KOPT-K1 (cell line): ENCODE results near the gene GRID1.

ENCODE experiments used
- H3K27ac ChIP-seq: fragments of 200-600 bp; sonication (generic); 2 replicates; pipeline ENCODE4 v1.5.1; 2016; ENCODE audit warnings: antibody characterized with exemption, mild to moderate bottlenecking, low read depth, low read length; ENCODE audit not compliant: poor library complexity, severe bottlenecking
- H3K36me3 ChIP-seq: fragments of 200-600 bp; sonication (generic); 2 replicates; pipeline ENCODE4 v1.5.1; 2017; ENCODE audit warnings: antibody characterized with exemption, mild to moderate bottlenecking, low read length, moderate library complexity; ENCODE audit not compliant: insufficient read depth
- H3K9me3 ChIP-seq: fragments of 200-600 bp; sonication (generic); 2 replicates; pipeline ENCODE4 v1.5.1; 2017; ENCODE audit warnings: antibody characterized with exemption, low read length, mild to moderate bottlenecking; ENCODE audit not compliant: insufficient read depth, poor library complexity, severe bottlenecking

The GRID1 gene

GRCh38 chr10:85604136-85604725, 762.4 kb downstream of the GRID1 start:
- H3K36me3 ChIP-seq, result no peaks in the 10 kb centered on the region
- H3K9me3 ChIP-seq, result no peaks in the 10 kb centered on the region
- no peak overlapping the region for H3K27ac ChIP-seq

DNA sequence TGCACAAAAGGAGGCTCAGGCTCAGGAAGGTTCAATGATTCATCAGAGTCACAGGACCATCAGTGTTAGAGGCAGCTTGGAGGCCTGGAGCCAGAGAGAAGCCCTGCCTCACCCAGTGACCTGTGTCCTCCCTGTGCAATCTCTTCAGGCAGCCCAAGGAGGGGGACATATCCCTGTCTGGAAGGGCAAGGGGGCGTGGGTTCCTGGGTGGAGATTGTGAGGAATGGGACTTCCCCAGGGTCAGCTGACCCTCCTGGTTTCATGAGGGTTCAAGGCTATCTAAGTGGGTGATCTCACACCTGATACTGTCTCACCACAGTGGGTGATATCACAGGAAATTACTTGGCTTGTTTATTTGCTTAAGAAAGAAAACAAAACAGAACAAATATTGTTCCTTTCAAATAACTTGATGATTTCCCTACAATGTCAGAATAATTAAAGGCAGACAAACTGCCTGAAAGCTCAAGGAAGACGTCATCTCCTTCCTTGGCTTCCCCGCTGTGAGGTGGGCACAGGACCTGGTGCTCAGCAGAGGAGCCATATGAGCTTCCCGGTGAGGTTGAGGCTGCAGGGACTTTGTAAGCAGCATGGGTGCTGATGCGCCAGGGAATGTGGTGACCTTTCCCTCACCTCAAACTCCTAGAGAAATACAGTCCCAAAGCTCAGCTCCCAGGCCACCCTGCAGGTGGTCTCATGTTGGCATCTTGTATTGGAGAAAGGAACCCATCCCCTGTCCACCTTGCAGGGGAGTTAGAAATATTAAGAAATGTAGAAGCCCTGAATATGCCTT, 763.2 kb downstream of the GRID1 start:
- H3K36me3 ChIP-seq, result no peaks in the 10 kb centered on the region
- no peaks in the 10 kb centered on the region for H3K9me3 ChIP-seq

GRCh38 chr10:85602713-85603112, 763.9 kb downstream of the GRID1 start:
- Histone ChIP-seq H3K27ac (no peak overlapping the region), H3K9me3 (no peaks in the 10 kb centered on the region), H3K36me3 (no peaks in the 10 kb centered on the region)

More for the DNA sequence above, 763.2 kb downstream of the GRID1 start:
- H3K27ac ChIP-seq, result no peak overlapping the region

- Histone ChIP-seq H3K9me3 (no peaks in the 10 kb centered on the region), H3K36me3 (no peaks in the 10 kb centered on the region), H3K27ac (no peak overlapping the region)
Measured at GRCh38 chr10:85602306-85602705, 764.3 kb downstream of the GRID1 start.

DNA sequence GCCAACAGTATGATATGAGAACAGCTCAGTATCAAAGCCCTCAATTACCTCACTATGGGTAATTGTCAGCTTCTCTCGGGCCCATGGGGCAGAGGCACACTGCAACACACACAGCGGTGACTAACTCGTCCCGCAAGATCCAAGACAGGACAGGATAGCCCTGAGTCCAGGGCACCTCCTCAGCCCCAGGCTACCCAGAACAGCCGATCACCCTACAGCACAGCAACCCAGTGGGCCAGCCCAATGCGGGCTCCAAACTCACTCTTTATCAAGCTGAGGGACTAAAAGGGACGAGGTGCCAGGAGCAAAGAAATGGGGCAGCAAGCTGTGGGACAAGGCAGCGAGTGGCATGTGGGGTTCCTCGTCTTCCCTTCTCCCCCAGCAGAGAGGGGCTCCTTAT, 765.1 kb downstream of the GRID1 start:
- Histone ChIP-seq H3K27ac (no peak overlapping the region), H3K36me3 (no peaks in the 10 kb centered on the region), H3K9me3 (no peaks in the 10 kb centered on the region)

- Histone ChIP-seq H3K36me3 (no peaks in the 10 kb centered on the region), H3K9me3 (no peaks in the 10 kb centered on the region), H3K27ac (no peak overlapping the region)
Measured at GRCh38 chr10:85600744-85601081, 765.9 kb downstream of the GRID1 start.

DNA sequence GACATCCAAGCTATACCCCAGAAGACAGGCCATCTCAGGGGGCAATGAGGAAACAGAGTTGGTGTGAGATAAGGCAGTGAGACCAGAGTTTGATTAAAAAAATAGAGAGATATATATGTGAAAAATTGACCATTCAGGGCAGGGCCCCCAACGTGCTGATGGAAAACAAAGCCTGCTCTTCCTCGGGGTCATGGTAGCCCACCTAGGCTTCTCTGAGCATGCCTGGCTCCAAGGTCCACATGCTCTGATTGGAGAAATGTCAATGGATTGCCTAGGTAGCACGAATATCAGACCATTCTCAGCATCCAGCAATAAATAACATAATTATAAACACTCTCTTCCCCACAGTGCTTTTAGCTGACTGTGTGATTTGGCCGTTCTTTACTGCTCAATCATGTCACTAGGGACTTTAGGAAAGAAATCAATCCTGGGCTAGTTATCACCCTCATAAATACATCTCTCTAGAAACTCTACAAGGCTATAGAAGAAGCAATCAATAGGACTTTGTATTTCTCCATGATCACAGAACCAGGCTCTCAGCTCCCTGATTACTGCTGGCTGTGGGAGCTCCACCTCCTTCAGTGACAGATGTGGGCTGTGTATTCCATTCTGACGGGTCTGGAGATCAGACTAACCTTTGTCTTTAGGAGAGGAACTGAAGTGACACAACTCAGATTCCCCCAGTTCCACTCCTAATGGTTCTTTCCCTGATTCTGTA, 766.4 kb downstream of the GRID1 start:
- no peak overlapping the region for H3K27ac ChIP-seq
- H3K9me3 ChIP-seq, result no peaks in the 10 kb centered on the region
- no peaks in the 10 kb centered on the region for H3K36me3 ChIP-seq

DNA sequence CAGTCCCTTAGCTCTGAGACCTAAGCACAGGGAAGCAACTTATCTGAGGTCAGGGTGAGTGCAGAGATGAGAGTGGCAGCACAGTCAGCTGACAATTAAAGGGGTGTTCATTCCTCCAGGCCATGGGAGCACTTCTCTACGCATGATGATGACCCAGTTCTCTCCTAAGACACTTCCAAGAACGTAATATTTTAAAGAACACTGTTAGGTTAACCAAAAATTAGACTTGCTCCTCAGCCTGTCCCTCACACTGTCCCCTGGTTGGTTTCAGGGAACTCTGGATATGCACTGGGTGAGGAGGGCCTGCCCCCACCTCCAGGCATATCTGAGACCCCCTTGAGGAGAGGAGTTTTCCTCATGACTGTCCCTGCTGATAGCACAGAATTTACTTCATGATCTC, 767.5 kb downstream of the GRID1 start:
- Histone ChIP-seq H3K9me3 (no peaks in the 10 kb centered on the region), H3K27ac (no peak overlapping the region), H3K36me3 (no peaks in the 10 kb centered on the region)

DNA sequence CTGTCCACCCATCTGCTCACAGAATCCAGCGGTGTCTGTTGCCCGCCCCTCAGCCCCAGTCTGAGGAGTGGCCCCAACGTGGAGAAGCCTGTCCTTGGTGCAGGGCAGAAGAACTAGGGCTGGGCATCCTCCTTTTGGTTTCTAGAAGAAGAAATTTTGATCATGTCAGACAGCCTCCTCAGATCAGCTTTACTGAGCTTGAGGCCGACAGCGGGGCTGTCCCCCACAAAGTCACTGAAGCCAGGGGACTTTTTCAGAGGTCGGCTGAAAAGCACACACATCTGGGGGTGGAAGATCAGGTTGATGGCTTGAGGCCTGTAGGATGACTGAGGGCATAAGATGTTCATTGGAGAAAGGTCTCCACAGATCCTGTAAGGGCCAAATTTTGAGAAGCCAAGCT, 767.9 kb downstream of the GRID1 start:
- no peak overlapping the region for H3K27ac ChIP-seq
- no peaks in the 10 kb centered on the region for H3K9me3 ChIP-seq
- H3K36me3 ChIP-seq, result no peaks in the 10 kb centered on the region

DNA sequence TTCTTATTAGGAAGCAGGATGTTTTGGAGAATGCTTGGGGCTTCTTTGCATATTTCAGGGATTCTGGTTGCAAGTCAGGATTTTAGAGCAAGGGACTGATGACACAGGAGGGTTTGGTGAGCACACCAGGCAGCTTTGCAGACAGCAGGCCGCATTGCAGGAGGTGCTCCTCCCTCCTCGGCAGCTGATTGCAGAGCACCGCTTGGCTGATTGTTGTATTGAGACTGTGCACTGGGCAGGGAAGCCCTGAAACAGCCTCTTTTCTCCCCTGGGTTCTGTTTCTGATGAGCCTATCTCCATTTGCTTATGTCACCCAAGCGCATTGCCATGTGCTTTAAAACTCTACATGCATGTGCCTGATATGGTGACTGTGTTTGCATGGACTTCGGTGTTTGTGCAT, 769.6 kb downstream of the GRID1 start:
- no peaks in the 10 kb centered on the region for H3K9me3 ChIP-seq
- no peaks in the 10 kb centered on the region for H3K36me3 ChIP-seq
- H3K27ac ChIP-seq, result no peak overlapping the region

GRCh38 chr10:85596389-85596788, 770.2 kb downstream of the GRID1 start:
- Histone ChIP-seq H3K27ac (no peak overlapping the region), H3K9me3 (no peaks in the 10 kb centered on the region), H3K36me3 (no peaks in the 10 kb centered on the region)

DNA sequence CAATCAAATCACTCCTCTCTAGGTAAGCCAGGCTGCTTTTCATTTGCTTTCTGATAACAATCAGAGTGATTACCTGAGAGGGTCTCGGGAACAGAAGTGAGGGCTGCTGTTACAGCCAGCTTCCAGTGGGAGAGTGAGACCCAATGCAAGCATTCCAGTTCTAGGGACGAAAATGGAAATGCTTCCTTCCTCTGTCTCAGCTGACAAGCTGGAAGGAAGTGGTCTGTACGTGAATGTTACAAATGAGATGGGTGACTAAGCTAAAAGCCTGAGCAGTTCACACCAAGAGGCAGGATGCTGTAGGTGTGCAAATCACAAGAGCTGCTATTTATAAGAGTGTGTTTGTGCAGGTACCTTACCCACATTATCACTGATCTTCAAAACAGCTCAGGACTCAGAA, 772.4 kb downstream of the GRID1 start:
- H3K36me3 ChIP-seq, result no peaks in the 10 kb centered on the region
- no peak overlapping the region for H3K27ac ChIP-seq
- no peaks in the 10 kb centered on the region for H3K9me3 ChIP-seq

- H3K9me3 ChIP-seq, result no peaks in the 10 kb centered on the region
- no peak overlapping the region for H3K27ac ChIP-seq
Measured at GRCh38 chr10:85593226-85593772, 773.3 kb downstream of the GRID1 start.

GRCh38 chr10:85581371-85581770, 785.2 kb downstream of the GRID1 start:
- Histone ChIP-seq H3K27ac (no peak overlapping the region), H3K36me3 (no peaks in the 10 kb centered on the region), H3K9me3 (no peaks in the 10 kb centered on the region)

More at GRCh38 chr10:85593226-85593772, 773.3 kb downstream of the GRID1 start:
- H3K36me3 ChIP-seq, result no peaks in the 10 kb centered on the region

- no peak overlapping the region for H3K27ac ChIP-seq
- H3K36me3 ChIP-seq, result no peaks in the 10 kb centered on the region
- H3K9me3 ChIP-seq, result no peaks in the 10 kb centered on the region
Measured at GRCh38 chr10:85580585-85580984, 786.0 kb downstream of the GRID1 start.
